Nephron progenitor cell (in vitro differentiated cells): ENCODE results near the gene PRKCE.

Experiments
- DNase-seq: peaks from one replicate; pipeline ENCODE4 v3.0.0; 2021
- H3K27ac Mint-ChIP-seq: 2 replicates; pipeline ENCODE4 v1.8.0; 2021; ENCODE audit warnings: mild to moderate bottlenecking, moderate library complexity, mixed read lengths
- H3K27me3 Mint-ChIP-seq: 2 replicates; pipeline ENCODE4 v1.8.0; 2021; ENCODE audit warnings: mild to moderate bottlenecking, low read depth, mixed read lengths; ENCODE audit not compliant: poor library complexity
- H3K36me3 Mint-ChIP-seq: 2 replicates; pipeline ENCODE4 v1.8.0; 2021; ENCODE audit warnings: low read depth, mixed read lengths
- H3K4me1 Mint-ChIP-seq: 2 replicates; pipeline ENCODE4 v1.8.0; 2021; ENCODE audit warnings: mixed read lengths
- H3K4me3 Mint-ChIP-seq: 2 replicates; pipeline ENCODE4 v1.8.0; 2021; ENCODE audit warnings: mild to moderate bottlenecking, moderate library complexity, mixed read lengths
- H3K9me3 Mint-ChIP-seq: 2 replicates; pipeline ENCODE4 v1.8.0; 2021; ENCODE audit warnings: mild to moderate bottlenecking, moderate library complexity, mixed read lengths
- CTCF ChIP-seq: fragments of 200-600 bp; sonication (generic); IDR thresholded peaks from 2 replicates; pipeline ENCODE4 v1.5.0; 2021; ENCODE audit warnings: antibody characterized with exemption

The PRKCE gene

GRCh38 chr2:45984896-45985473 is 333.5 kb downstream of the PRKCE start:
- Mint-ChIP-seq H3K36me3 (no peaks in the 10 kb centered on the region), H3K27ac (no peak overlapping the region), H3K4me1 (peaks cover 28% of the 10 kb centered on the region), H3K9me3 (no peaks in the 10 kb centered on the region), H3K27me3 (peaks cover 12% of the 10 kb centered on the region), H3K4me3 (no peak overlapping the region)
- no peak for TF ChIP-seq CTCF
- no peak for DNase-seq

DNA sequence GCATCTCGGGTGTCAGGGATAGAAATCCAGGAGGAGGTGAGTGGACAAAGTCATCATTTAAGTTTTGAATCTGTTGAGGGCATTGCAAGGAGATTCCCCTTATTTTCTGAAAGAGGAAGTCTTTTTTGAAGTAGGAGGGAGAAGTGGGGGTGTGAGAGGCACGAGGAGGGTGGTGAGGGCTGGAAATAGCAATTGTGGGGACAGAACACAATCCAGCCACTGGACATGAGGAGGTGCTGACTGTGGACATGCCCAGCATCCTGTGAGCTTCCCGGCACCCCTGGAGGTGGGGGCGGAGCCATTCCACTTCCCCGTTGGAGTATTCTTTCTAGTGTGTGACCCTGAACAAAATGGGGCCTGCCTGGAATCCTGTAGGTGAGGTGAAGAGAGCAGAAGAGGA is 335.0 kb downstream of the PRKCE start:
- Mint-ChIP-seq H3K27me3 (peaks cover 10% of the 10 kb centered on the region), H3K9me3 (no peaks in the 10 kb centered on the region), H3K36me3 (no peaks in the 10 kb centered on the region), H3K27ac (no peak overlapping the region), H3K4me1 (peaks cover 28% of the 10 kb centered on the region), H3K4me3 (no peak overlapping the region)
- no peak for DNase-seq
- no peak for TF ChIP-seq CTCF

DNA sequence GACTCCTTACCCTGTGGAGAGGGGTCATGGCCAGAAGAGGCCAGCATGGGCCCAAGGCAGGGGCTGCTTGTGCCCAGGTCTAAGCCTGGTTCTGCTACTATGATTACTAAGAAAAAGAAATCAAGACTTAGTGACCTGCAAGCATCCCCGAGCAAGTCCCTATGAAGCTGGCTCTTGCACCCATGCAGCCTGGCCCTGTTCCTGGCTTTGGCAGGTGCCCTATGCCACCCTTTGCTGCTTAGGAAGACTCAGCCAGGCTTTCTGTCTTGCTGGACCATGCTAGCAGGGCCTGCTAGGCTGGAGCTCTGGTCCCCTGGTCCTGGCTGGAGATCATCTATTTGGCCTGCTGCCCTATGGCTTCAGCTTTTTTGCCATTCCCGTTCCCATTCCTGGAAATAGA is 336.4 kb downstream of the PRKCE start:
- no peak overlapping the region for H3K27ac Mint-ChIP-seq
- no peak for TF ChIP-seq CTCF
- H3K9me3 Mint-ChIP-seq, result no peaks in the 10 kb centered on the region
- H3K4me1 Mint-ChIP-seq, result peaks cover 34% of the 10 kb centered on the region
- H3K36me3 Mint-ChIP-seq, result no peaks in the 10 kb centered on the region
- H3K27me3 Mint-ChIP-seq, result peaks cover 2% of the 10 kb centered on the region
- DNase-seq, result no peak
- no peak overlapping the region for H3K4me3 Mint-ChIP-seq

DNA sequence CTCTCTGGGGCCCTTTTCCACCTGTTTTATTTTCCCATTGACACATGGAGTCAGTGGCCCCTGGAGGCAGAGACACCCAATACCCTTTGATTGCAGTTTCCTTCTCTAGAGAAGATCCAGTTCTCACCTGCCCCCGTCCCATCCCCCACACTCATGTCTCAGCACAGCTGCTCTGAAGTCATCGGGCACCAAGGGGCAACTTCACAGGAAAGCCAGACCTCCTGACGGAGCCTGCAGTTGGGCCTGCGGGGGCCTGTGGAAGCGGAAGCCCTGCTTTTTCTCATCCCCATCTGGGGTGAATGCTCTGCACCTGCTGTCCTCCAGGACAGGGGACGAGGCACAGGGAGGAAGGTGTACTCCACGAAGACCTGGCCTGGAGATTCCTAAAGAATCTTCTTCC is 337.4 kb downstream of the PRKCE start:
- H3K4me3 Mint-ChIP-seq, result no peak overlapping the region
- H3K9me3 Mint-ChIP-seq, result no peaks in the 10 kb centered on the region
- no peaks in the 10 kb centered on the region for H3K36me3 Mint-ChIP-seq
- no peak for DNase-seq
- peaks cover 34% of the 10 kb centered on the region for H3K4me1 Mint-ChIP-seq
- peaks cover 7% of the 10 kb centered on the region for H3K27me3 Mint-ChIP-seq
- no peak for TF ChIP-seq CTCF
- peak overlapping the region; percentile 27 for H3K27ac Mint-ChIP-seq

DNA sequence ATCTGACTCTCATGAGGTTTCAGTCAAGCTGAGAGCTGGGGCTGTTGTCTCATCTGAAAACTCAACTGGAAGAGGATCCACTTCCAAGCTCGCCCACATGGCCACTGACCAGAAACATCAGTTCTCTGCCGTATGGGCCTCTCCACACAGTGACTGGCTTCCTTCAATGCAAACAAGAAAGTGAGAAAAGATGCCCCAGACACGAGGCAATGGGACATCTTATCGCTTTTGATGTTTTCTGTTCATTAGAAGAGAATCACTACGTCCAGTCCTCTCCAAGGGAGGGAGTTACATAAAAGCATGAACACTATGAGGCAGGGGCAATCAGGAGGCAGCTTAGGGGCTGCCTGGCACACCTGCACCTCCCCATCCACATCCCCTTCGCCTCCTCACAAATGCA is 338.7 kb downstream of the PRKCE start:
- no peak for TF ChIP-seq CTCF
- Mint-ChIP-seq H3K27me3 (peaks cover 7% of the 10 kb centered on the region), H3K4me3 (no peak overlapping the region), H3K9me3 (no peaks in the 10 kb centered on the region), H3K4me1 (peaks cover 34% of the 10 kb centered on the region), H3K27ac (peak overlapping the region; percentile 40), H3K36me3 (no peaks in the 10 kb centered on the region)
- no peak for DNase-seq

- Mint-ChIP-seq H3K4me1 (peaks cover 20% of the 10 kb centered on the region), H3K27ac (no peak overlapping the region), H3K9me3 (no peaks in the 10 kb centered on the region), H3K36me3 (no peaks in the 10 kb centered on the region), H3K4me3 (no peak overlapping the region), H3K27me3 (peaks cover 4% of the 10 kb centered on the region)
- no peak for DNase-seq
- TF ChIP-seq CTCF, result no peak
Observed at GRCh38 chr2:45992021-45992740, 340.7 kb downstream of the PRKCE start.
